ENCODE data around the gene ATR.
"Not testable (repeated sequence)": the region's sequence is repeated elsewhere in the genome, so short reads cannot be mapped to it uniquely, and the experiment has no call there.

ATR gene

DNA sequence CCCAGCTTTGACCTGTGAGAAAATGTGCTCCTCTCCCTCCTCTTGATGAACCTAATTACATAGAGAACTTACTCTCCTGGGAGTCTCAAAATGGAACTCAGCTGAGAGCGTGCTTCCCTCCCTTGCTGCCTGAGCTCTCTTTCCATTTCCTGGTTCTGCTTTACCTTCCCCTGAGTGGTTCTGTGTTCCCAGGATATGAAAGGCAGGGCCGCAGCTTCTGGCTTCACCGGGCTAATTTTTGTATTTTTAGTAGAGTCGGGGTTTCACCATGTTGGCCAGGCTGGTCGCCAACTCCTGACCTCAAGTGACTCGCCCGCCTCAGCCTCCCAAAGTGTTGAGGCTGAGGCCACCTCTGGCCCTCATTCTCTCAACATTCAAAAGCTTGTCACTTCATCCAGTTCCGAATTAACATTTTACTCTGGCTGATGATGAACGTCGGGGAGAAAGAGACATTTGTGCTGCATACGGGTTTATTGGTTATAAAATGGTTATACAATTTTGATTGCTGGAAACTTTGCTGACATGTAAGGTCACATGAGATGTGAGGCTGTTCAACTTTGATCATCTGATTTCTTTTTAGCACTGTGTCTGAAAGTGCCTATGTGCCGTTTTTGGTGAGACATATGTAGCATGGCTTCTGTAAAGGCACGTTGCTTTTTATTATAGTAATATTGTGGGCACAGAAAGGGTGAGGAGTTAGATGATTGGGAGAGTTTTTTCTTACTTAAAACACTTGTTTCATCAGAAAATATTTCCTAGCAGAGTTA lies 24.3 kb upstream of the ATR start:
- DNase-seq (ENCODE audit: low spot score) = no peak
- TF ChIP-seq, protein P1, sequence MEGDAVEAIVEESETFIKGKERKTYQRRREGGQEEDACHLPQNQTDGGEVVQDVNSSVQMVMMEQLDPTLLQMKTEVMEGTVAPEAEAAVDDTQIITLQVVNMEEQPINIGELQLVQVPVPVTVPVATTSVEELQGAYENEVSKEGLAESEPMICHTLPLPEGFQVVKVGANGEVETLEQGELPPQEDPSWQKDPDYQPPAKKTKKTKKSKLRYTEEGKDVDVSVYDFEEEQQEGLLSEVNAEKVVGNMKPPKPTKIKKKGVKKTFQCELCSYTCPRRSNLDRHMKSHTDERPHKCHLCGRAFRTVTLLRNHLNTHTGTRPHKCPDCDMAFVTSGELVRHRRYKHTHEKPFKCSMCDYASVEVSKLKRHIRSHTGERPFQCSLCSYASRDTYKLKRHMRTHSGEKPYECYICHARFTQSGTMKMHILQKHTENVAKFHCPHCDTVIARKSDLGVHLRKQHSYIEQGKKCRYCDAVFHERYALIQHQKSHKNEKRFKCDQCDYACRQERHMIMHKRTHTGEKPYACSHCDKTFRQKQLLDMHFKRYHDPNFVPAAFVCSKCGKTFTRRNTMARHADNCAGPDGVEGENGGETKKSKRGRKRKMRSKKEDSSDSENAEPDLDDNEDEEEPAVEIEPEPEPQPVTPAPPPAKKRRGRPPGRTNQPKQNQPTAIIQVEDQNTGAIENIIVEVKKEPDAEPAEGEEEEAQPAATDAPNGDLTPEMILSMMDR (IDR thresholded peaks at IDR 0.05; ENCODE audit: extremely low read depth, missing control alignments) = no peak

DNA sequence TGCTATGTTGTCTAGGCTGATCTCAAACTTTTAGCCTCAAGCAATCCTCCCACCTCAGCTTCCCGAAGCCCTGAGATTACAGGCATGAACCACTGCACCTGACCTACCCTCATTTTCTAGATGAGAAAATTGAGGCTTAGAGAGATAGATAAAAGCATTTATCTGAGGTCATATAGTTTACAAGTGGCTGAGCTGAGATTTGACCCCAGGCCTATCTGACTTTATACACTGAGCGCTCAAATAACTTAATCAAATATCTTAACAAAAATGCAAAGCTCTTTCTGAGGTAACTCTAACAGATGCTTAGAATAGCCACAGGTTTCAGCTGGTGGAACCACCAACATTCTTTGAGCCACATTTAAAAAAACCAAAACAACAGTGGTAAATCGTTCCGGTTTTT lies 23.2 kb upstream of the ATR start:
- TF ChIP-seq, protein P1 (IDR thresholded peaks at IDR 0.05; ENCODE audit: extremely low read depth, missing control alignments) = no peak

DNA sequence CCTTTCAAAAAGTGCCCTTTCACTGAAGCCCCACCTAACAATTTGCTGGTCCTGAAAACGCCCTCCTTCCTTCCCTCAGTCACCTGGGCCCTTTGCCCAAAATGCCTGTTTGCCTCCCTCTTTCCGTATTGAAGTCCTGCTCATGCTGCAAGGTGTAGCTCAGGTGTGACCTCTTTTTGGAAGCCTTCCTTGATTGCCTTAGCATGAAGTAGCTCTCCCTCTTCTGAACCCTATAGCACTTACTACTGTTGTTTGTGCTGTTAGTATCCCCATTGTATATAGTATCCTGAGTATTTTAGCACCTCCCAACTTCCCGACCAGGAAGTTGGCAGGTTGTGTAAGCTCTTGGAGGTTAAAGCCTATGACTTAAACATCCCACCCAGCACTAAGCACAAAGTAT lies 19.4 kb upstream of the ATR start:
- DNase-seq (ENCODE audit: low spot score) = no peak
- TF ChIP-seq, protein P1 (IDR thresholded peaks at IDR 0.05; ENCODE audit: extremely low read depth, missing control alignments) = no peak

More for the DNA sequence above, 23.2 kb upstream of the ATR start:
- DNase-seq (ENCODE audit: low spot score) = no peak

DNA sequence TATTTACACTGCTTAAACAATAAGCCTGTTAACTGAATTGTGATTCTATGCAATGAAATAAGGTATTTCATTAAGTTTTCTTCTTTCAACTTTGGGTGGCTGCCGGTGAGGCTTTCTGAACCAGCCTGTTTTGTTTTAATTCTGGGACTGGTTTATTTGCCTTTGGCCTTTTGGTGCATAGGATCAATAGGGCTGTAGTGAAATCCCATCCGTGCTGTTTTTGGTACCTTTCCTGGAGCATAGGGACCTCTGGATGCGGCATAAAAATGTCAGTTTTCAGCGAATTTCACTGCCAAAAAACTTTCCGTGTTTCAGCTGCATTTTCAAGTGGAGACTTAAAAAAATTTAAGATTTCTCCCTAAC lies 18.2 kb upstream of the ATR start:
- TF ChIP-seq, protein P1 (IDR thresholded peaks at IDR 0.05; ENCODE audit: extremely low read depth, missing control alignments) = no peak

DNA sequence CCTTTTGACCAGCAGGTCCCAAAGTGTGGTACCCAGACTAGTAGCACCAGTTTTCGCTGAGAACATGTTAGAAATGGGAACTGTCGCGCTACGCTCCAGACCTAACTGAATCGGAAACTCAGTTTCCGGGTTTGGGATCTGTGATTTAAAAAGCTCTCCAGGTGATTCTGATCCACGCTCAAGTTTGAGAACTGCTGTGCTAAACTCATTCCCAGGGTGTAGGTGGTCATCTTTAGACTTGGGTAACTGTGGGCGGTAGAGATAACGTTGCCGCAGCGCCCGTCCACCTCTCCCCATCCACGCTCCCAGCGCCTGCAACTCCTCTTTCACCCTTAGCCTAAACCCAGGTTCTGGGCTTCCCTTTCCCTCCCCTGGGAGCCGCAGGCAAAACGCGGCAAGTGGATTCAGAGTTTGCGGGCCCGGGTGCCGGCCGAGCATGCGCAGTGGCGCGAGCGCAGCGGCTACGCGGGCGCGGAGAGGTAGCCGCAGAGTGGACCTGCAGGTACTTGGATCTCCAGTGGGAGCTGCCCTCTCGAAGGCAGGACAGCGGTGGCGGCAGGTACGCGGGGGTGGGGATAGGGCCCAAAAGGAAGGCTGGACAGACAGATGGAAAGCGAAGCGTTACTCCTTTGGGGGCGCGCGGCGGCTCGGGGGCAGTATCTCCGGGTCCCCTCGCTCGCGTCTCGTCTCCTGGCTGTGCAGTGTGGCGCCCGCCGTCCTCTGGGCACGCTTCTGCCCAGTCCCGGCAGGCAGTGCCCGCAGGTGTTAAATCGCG lies 17.6 kb upstream of the ATR start, which contains the start of gene PLS1:
PLS1 (plus strand) TSS at position 443 of the 775 bp plus-strand sequence. CDS start 67,845 bp downstream, outside the sequence.
- TF ChIP-seq, protein P1 (IDR thresholded peaks at IDR 0.05; ENCODE audit: extremely low read depth, missing control alignments) = no peak
- DNase-seq (ENCODE audit: low spot score) = peak; percentile 88

More for the DNA sequence above, 18.2 kb upstream of the ATR start:
- DNase-seq (ENCODE audit: low spot score) = no peak

DNA sequence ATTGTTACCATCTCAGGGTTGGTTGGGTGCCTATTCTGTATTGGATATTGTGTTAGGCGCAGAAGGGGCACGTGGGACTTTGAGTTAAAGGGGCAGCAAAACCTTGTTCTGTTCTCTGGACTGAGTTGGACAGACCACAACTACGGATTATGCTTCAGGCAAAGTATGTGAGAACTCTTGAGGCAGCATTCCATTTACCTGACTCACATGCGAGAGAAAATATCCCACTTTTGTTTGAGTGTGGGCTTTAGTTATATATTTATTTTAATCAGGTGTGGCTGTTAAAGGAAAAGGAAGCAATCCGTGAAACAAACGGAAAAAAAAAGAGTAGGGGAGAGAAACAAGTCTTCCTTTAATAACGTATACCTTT lies 17.0 kb upstream of the ATR start:
- TF ChIP-seq, protein P1 (IDR thresholded peaks at IDR 0.05; ENCODE audit: extremely low read depth, missing control alignments) = no peak
- peak; percentile 8 for DNase-seq (ENCODE audit: low spot score)

DNA sequence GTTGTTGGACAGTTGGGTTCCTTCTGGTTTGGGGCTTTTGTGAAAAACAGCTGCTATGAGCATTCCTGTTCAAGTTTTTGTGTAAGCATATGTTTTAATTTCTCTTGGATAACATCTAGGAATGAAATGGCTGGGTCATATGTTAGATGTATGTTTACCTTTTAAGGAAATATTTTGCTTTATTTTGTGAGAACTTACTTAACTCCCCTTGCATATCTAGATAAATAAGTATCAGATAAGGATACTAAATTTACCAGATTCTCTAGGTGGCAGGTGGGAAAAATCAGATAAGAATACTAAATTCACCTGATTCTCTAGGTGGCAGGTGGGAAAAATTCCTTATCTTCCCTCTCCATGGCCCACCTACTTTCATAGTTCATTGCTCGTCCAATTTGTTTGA lies 16.6 kb upstream of the ATR start:
- TF ChIP-seq, protein P1 (IDR thresholded peaks at IDR 0.05; ENCODE audit: extremely low read depth, missing control alignments) = no peak
- no peak for DNase-seq (ENCODE audit: low spot score)

DNA sequence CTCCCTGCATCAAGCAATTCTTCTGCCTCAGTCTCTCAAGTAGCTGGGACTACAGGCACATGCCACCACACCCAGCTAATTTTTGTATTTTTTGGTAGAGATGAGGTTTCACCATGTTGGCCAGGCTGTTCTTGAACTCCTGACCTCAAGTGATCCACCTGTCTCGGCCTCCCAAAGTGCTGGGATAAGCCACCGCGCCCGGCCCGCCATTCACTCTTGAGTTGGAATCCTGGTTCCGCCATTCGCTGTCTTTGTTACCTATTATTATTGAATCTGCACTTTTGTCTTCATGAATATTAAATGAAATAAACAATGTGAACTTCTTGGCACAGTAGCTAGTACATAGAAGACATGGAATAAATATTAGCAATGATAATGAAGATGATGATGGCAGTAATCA lies 13.7 kb upstream of the ATR start:
- not testable (repeated sequence) for DNase-seq (ENCODE audit: low spot score)
